HCT116 (cell line): ENCODE data around the gene BTBD9. TPM values are rescaled to one million over a fixed set of nuclear protein-coding genes. Genes with fewer than 3 reads are reported as not detected.
A peak's percentile ranks its signal among the peaks of the same experiment; 100 is the strongest.

ENCODE experiments used
- ATAC-seq: fragments of 200-7000 bp; cut with Tn5 transposase; 2 replicates; pipeline ENCODE4 v1.9.1; 2020; ENCODE audit warnings: mild to moderate bottlenecking, moderate library complexity
- BruUV-seq: library from RNA; stranded (reverse); fragments of 400-500 nt; replicated peaks from 2 replicates; lab custom pipeline; 2021; lab: Mats Ljungman, UMichigan
- CTCF ChIA-PET: fragments of 300-600 bp; sonication (Branson Sonifier 250); formaldehyde crosslinking; loops from one replicate; lab custom pipeline; 2021; ENCODE audit warnings: antibody characterized with exemption; lab: Charles Lee
- POLR2A ChIA-PET: fragments of 300-600, 350-600 bp; sonication (Branson Sonifier 250); formaldehyde crosslinking; loops from one replicate; lab custom pipeline; 2021; ENCODE audit warnings: antibody characterized with exemption; lab: Charles Lee
- RAD21 ChIA-PET, 2 experiments: fragments of 300-600 bp; sonication (Branson Sonifier 250); formaldehyde crosslinking; loops; one replicate each; lab custom pipeline; 2023; ENCODE audit warnings: low total read pairs in 2 of 2; ENCODE audit not compliant: uncharacterized antibody in 2 of 2, unreplicated experiment in 2 of 2, low non-redundant PET in 1 of 2; lab: Charles Lee
- DNase-seq: peaks from one replicate; pipeline ENCODE4 v3.0.0-alpha.2; 2010; ENCODE audit warnings: low read depth, low spot score
- H2AFZ ChIP-seq: fragments of 200-600 bp; shearing (Covaris generic), sonication (generic); 2 replicates; pipeline ENCODE4 v1.6.1; 2017; ENCODE audit warnings: low read depth, mixed run types, mixed read lengths, antibody characterized with exemption, low read length; ENCODE audit not compliant: poor library complexity, severe bottlenecking
- H3K27ac ChIP-seq: 2 replicates; pipeline ENCODE4 v1.5.1; 2012; ENCODE audit warnings: low read depth, low read length
- H3K27me3 ChIP-seq: fragments of 200-600 bp; sonication (generic); 2 replicates; pipeline ENCODE4 v1.6.1; 2016; ENCODE audit warnings: mixed run types, low read length, mixed read lengths; ENCODE audit not compliant: insufficient read depth
- H3K36me3 ChIP-seq, 2 experiments: fragments of 200-500 bp in 1 of 2; fragments of 200-600 bp in 1 of 2; sonication (Bioruptor generic) in 1 of 2; sonication (generic) in 1 of 2; 2 replicates each; pipeline versions ENCODE4 v1.5.1 to v1.6.1; 2014 to 2016; ENCODE audit warnings: low read length in 2 of 2, inconsistent platforms in 1 of 2, mixed read lengths in 1 of 2, mixed run types in 1 of 2; ENCODE audit not compliant: insufficient read depth in 2 of 2, control insufficient read depth in 1 of 2
- H3K4me1 ChIP-seq, 2 experiments: fragments of 200-600 bp in 1 of 2; sonication (generic) in 1 of 2; 2 replicates each; pipeline versions ENCODE4 v1.5.1 to v1.6.1; 2012 to 2017; ENCODE audit warnings: low read length in 2 of 2, inconsistent platforms in 1 of 2, mild to moderate bottlenecking in 1 of 2, mixed read lengths in 1 of 2, mixed run types in 1 of 2, moderate library complexity in 1 of 2; ENCODE audit not compliant: insufficient read depth in 2 of 2, control insufficient read depth in 1 of 2
- H3K4me2 ChIP-seq: fragments of 200-600 bp; sonication (generic); 2 replicates; pipeline ENCODE4 v1.6.1; 2017; ENCODE audit warnings: mixed run types, low read length, mixed read lengths
- H3K4me3 ChIP-seq, 2 experiments: fragments of 200-600 bp in 1 of 2; sonication (generic) in 1 of 2; replicated peaks in 1 of 2; 2 replicates each; pipeline ENCODE4 v1.5.1; 2011 to 2016; ENCODE audit warnings: low read length in 2 of 2, control low read depth in 1 of 2, low read depth in 1 of 2, mild to moderate bottlenecking in 1 of 2, mixed read lengths in 1 of 2, mixed run types in 1 of 2
- H3K79me2 ChIP-seq: fragments of 200-600 bp; sonication (generic); 2 replicates; pipeline ENCODE4 v1.6.1; 2017; ENCODE audit warnings: mild to moderate bottlenecking, mixed run types, low read length, moderate library complexity, mixed read lengths; ENCODE audit not compliant: insufficient read depth
- H3K9ac ChIP-seq: fragments of 200-600 bp; sonication (generic); 2 replicates; pipeline ENCODE4 v1.6.1; 2016; ENCODE audit warnings: low read length, mixed read lengths
- H3K9me2 ChIP-seq: fragments of 200-600 bp; sonication (generic), shearing (Covaris generic); 2 replicates; pipeline ENCODE4 v1.6.1; 2017; ENCODE audit warnings: mixed run types, mild to moderate bottlenecking, moderate library complexity; ENCODE audit not compliant: insufficient read depth
- H3K9me3 ChIP-seq, 2 experiments: fragments of 200-500 bp in 1 of 2; fragments of 200-600 bp in 1 of 2; sonication (Bioruptor generic) in 1 of 2; sonication (generic) in 1 of 2; 2 replicates each; pipeline ENCODE4 v1.6.1; 2014 to 2017; ENCODE audit warnings: low read length in 2 of 2, mixed read lengths in 2 of 2, inconsistent platforms in 1 of 2, low read depth in 1 of 2, mild to moderate bottlenecking in 1 of 2, mixed run types in 1 of 2, moderate library complexity in 1 of 2; ENCODE audit not compliant: control insufficient read depth in 1 of 2, insufficient read depth in 1 of 2
- H4K20me1 ChIP-seq: fragments of 200-600 bp; sonication (generic), shearing (Covaris generic); 2 replicates; pipeline ENCODE4 v1.6.1; 2017; ENCODE audit warnings: mixed run types, mild to moderate bottlenecking, moderate library complexity; ENCODE audit not compliant: insufficient read depth
- ATF3 ChIP-seq: IDR thresholded peaks from 2 replicates; pipeline ENCODE4 v1.6.1; 2012
- CEBPB ChIP-seq: IDR thresholded peaks from 2 replicates; pipeline ENCODE4 v1.6.1; 2012; ENCODE audit warnings: low read depth
- EGR1 ChIP-seq: IDR thresholded peaks from 2 replicates; pipeline ENCODE4 v1.6.1; 2012; ENCODE audit warnings: low read depth
- EZH2phosphoT487 ChIP-seq: fragments of 200-600 bp; IDR thresholded peaks from 2 replicates; pipeline ENCODE4 v1.6.1; 2018; ENCODE audit warnings: antibody characterized with exemption, borderline replicate concordance
- JUND ChIP-seq: IDR thresholded peaks from 2 replicates; pipeline ENCODE4 v1.6.1; 2012
- POLR2A ChIP-seq: IDR thresholded peaks from 2 replicates; pipeline ENCODE4 v1.7.0; 2011; ENCODE audit warnings: borderline replicate concordance; ENCODE audit not compliant: insufficient read depth, insufficient read length; ENCODE audit errors: extremely low read depth
- SP1 ChIP-seq: IDR thresholded peaks from 2 replicates; pipeline ENCODE4 v1.6.1; 2012; ENCODE audit warnings: low read depth
- SRF ChIP-seq: IDR thresholded peaks from 2 replicates; pipeline ENCODE4 v1.6.1; 2012; ENCODE audit warnings: low read depth
- ZBTB33 ChIP-seq: IDR thresholded peaks from 2 replicates; pipeline ENCODE4 v1.6.1; 2011; ENCODE audit warnings: mild to moderate bottlenecking, low read length, moderate library complexity; ENCODE audit not compliant: insufficient replicate concordance; ENCODE audit errors: extremely low read depth
- ZFX ChIP-seq: fragments of 450-650 bp; IDR thresholded peaks from 2 replicates; pipeline ENCODE4 v1.6.1; 2017
- intact Hi-C: fragments of 100-400 bp; cut with micrococcal nuclease; formaldehyde crosslinking; loops from 2 replicates; pipeline ENCODE4 v1.10.0; 2022
- total RNA-seq: library from RNA; stranded (reverse); gene quantifications from one replicate; pipeline ENCODE4 v1.2.1, GENCODE V29; 2021; ENCODE audit not compliant: unreplicated experiment

Gene BTBD9
- total RNA-seq, 1 experiment from 2014 or later: 10.9 TPM

- ChIA-PET RAD21 (no interaction called here), POLR2A (no interaction called here), CTCF (no interaction called here)
- no peak for TF ChIP-seq SRF
- no peak for TF ChIP-seq JUND
- no peak for TF ChIP-seq ZFX
- TF ChIP-seq CEBPB: no peak
- no peak for TF ChIP-seq ATF3
- no peak for TF ChIP-seq SP1
- no peak for TF ChIP-seq EGR1
- TF ChIP-seq ZBTB33: no peak
- TF ChIP-seq EZH2phosphoT487: no peak
- TF ChIP-seq POLR2A: no peak
- H3K9me3 ChIP-seq: no peaks in the 10 kb centered on the region
- H3K4me3 ChIP-seq: no peak overlapping the region
- H2AFZ ChIP-seq: no peak overlapping the region
- ATAC-seq (no peak), DNase-seq (no peak)
- intact Hi-C loops: no loop called here
- peaks cover 5% of the 10 kb centered on the region; the same call in 1 of the 2 replicates for H3K27me3 ChIP-seq
- H3K79me2 ChIP-seq: no peaks in the 10 kb centered on the region
- no peaks in the 10 kb centered on the region for H4K20me1 ChIP-seq
- H3K4me1 ChIP-seq: peaks cover 11 to 31% of the 10 kb centered on the region in 2 experiments; a peak in 3 of 4 replicates
- BruUV-seq: no TSS peak
- no peaks in the 10 kb centered on the region for H3K9me2 ChIP-seq
- no peak overlapping the region for H3K27ac ChIP-seq
- H3K9ac ChIP-seq: no peak overlapping the region
- H3K36me3 ChIP-seq: no peaks in the 10 kb centered on the region
- peak overlapping the region; percentile 58; the same call in 1 of the 2 replicates for H3K4me2 ChIP-seq
These were observed 354.8 kb downstream of the BTBD9 start for GRCh38 chr6:38284802-38285394.
